Stimulated activated CD8-positive, alpha-beta memory T cell treated with anti-CD3 and anti-CD28 coated beads, Interleukin-2, amount 100 ng/mL, for 48 hours (primary cell): Measurements from ENCODE around the gene AUH.

ENCODE experiments used
- DNase-seq, 2 donors: peaks; one replicate each; pipeline ENCODE4 v3.0.0-alpha.2; 2020; ENCODE audit warnings: low read depth in 2 of 2

Gene AUH

GRCh38 chr9:91247278-91247677 is 114.4 kb downstream of the AUH start:
- no peak for DNase-seq

GRCh38 chr9:91246846-91247245 is 114.9 kb downstream of the AUH start:
- DNase-seq, result no peak

- DNase-seq, result no peak
Measured at GRCh38 chr9:91245431-91246313, 116.0 kb downstream of the AUH start.

- no peak for DNase-seq
Measured at GRCh38 chr9:91243029-91243428, 118.7 kb downstream of the AUH start.

GRCh38 chr9:91241909-91242308 is 119.8 kb downstream of the AUH start:
- no peak for DNase-seq

- DNase-seq, result no peak
Measured at GRCh38 chr9:91240596-91241165, 121.0 kb downstream of the AUH start.

- DNase-seq, result no peak
Measured at GRCh38 chr9:91239367-91240111, 122.2 kb downstream of the AUH start.

- DNase-seq, result no peak
Measured at GRCh38 chr9:91234523-91234922, 127.2 kb downstream of the AUH start.

- DNase-seq, result no peak
Measured at GRCh38 chr9:91231619-91232018, 130.1 kb downstream of the AUH start.

GRCh38 chr9:91223000-91223399 is 138.7 kb downstream of the AUH start:
- no peak for DNase-seq

- DNase-seq, result no peak
Measured at GRCh38 chr9:91222457-91222856, 139.3 kb downstream of the AUH start.

GRCh38 chr9:91221332-91221731 is 140.4 kb downstream of the AUH start:
- DNase-seq, result no peak

- DNase-seq, result no peak
Measured at GRCh38 chr9:91220491-91221135, 141.1 kb downstream of the AUH start.

- DNase-seq, result no peak
Measured at GRCh38 chr9:91220021-91220420, 141.7 kb downstream of the AUH start.

GRCh38 chr9:91219557-91219956 is 142.2 kb downstream of the AUH start:
- DNase-seq, result no peak

GRCh38 chr9:91217388-91217787 is 144.3 kb downstream of the AUH start:
- DNase-seq, result no peak

- DNase-seq, result no peak
Measured at GRCh38 chr9:91214867-91215266, 146.9 kb downstream of the AUH start.

- DNase-seq, result no peak
Measured at GRCh38 chr9:91214086-91214485, 147.6 kb downstream of the AUH start.

- DNase-seq, result no peak
Measured at GRCh38 chr9:91212596-91213243, 149.0 kb downstream of the AUH start.

GRCh38 chr9:91211919-91212318 is 149.8 kb downstream of the AUH start:
- DNase-seq, result no peak

GRCh38 chr9:91211414-91211813 is 150.3 kb downstream of the AUH start:
- no peak for DNase-seq

- DNase-seq, result no peak
Measured at GRCh38 chr9:91210318-91210717, 151.4 kb downstream of the AUH start.
